Suprapubic skin (tissue), 3 donors: ENCODE measurements around the gene ZBTB45.

ENCODE experiments used
- CTCF ChIP-seq, 2 donors: fragments of 200-600 bp in 1 of 2; fragments of 450-650 bp in 1 of 2; sonication (generic) in 1 of 2; IDR thresholded peaks; one replicate each; pipeline ENCODE4 v1.5.1; 2016 to 2019; ENCODE audit warnings: antibody characterized with exemption in 2 of 2, mild to moderate bottlenecking in 1 of 2, moderate library complexity in 1 of 2
- POLR2A ChIP-seq, 2 donors: fragments of 450-650 bp; IDR thresholded peaks; one replicate each; pipeline ENCODE4 v1.6.1; 2017; ENCODE audit warnings: antibody characterized with exemption in 2 of 2, mild to moderate bottlenecking in 2 of 2, moderate library complexity in 2 of 2

GRCh38 chr19:58497634-58498170 is 21.9 kb downstream of the ZBTB45 start:
- TF ChIP-seq CTCF (IDR thresholded peaks at IDR 0.05) (no peak), POLR2A (IDR thresholded peaks at IDR 0.05) (no peak)
